ENCODE data around the gene SETBP1. TPM values are rescaled to one million over a fixed set of nuclear protein-coding genes. Genes with fewer than 3 reads are reported as not detected.

SETBP1 gene
- polyA plus RNA-seq, 1 donor from 2014 or later = 16.8 TPM

GRCh38 chr18:44668270-44668975 is 12.3 kb upstream of the SETBP1 start:
- H3K4me3 Mint-ChIP-seq = no peak overlapping the region
- H3K27me3 Mint-ChIP-seq = peaks cover 2% of the 10 kb centered on the region
- H3K4me1 Mint-ChIP-seq = peaks cover 0 to 5% (median 0%) of the 10 kb centered on the region in 3 donors
- H3K9me3 Mint-ChIP-seq = peaks cover 0 to 8% (median 2%) of the 10 kb centered on the region in 3 donors
- no peaks in the 10 kb centered on the region for H3K36me3 Mint-ChIP-seq
- H3K27ac Mint-ChIP-seq = no peak overlapping the region

- Mint-ChIP-seq H3K4me3 (no peak overlapping the region), H3K36me3 (no peaks in the 10 kb centered on the region), H3K27ac (peak overlapping the region in 2 of 3 donors; percentile 32 to 34), H3K4me1 (peaks cover 0 to 5% (median 0%) of the 10 kb centered on the region in 3 donors), H3K27me3 (no peaks in the 10 kb centered on the region), H3K9me3 (peaks cover 0 to 8% (median 2%) of the 10 kb centered on the region in 3 donors)
Measured at GRCh38 chr18:44671914-44672313, 8.8 kb upstream of the SETBP1 start.

GRCh38 chr18:44672506-44672905 is 8.2 kb upstream of the SETBP1 start:
- peaks cover 0 to 8% (median 2%) of the 10 kb centered on the region in 3 donors for H3K9me3 Mint-ChIP-seq
- H3K36me3 Mint-ChIP-seq = no peaks in the 10 kb centered on the region
- no peaks in the 10 kb centered on the region for H3K27me3 Mint-ChIP-seq
- no peak overlapping the region for H3K4me3 Mint-ChIP-seq
- peaks cover 0 to 6% (median 0%) of the 10 kb centered on the region in 3 donors for H3K4me1 Mint-ChIP-seq
- no peak overlapping the region for H3K27ac Mint-ChIP-seq

- H3K27me3 Mint-ChIP-seq = no peaks in the 10 kb centered on the region
- no peak overlapping the region for H3K27ac Mint-ChIP-seq
- peaks cover 0 to 8% (median 2%) of the 10 kb centered on the region in 3 donors for H3K9me3 Mint-ChIP-seq
- no peaks in the 10 kb centered on the region for H3K36me3 Mint-ChIP-seq
- H3K4me1 Mint-ChIP-seq = peaks cover 0 to 9% (median 0%) of the 10 kb centered on the region in 3 donors
- no peak overlapping the region for H3K4me3 Mint-ChIP-seq
Measured at GRCh38 chr18:44673256-44673880, 7.3 kb upstream of the SETBP1 start.

- peak overlapping the region; percentile 54 to 90 (median 64) for H3K4me3 Mint-ChIP-seq
- no peaks in the 10 kb centered on the region for H3K27me3 Mint-ChIP-seq
- H3K36me3 Mint-ChIP-seq = no peaks in the 10 kb centered on the region
- H3K9me3 Mint-ChIP-seq = no peaks in the 10 kb centered on the region
- H3K4me1 Mint-ChIP-seq = peaks cover 0 to 7% (median 5%) of the 10 kb centered on the region in 3 donors
- H3K27ac Mint-ChIP-seq = no peak overlapping the region
Measured at GRCh38 chr18:44677933-44678332, 2.8 kb upstream of the SETBP1 start.

GRCh38 chr18:44678725-44679055 is 2.0 kb upstream of the SETBP1 start:
- Mint-ChIP-seq H3K27me3 (no peaks in the 10 kb centered on the region), H3K4me3 (peak overlapping the region in 3 of 4 donors; percentile 54 to 90 (median 88)), H3K4me1 (peaks cover 0 to 7% (median 5%) of the 10 kb centered on the region in 3 donors), H3K27ac (peak overlapping the region in 1 of 3 donors; percentile 63), H3K9me3 (no peaks in the 10 kb centered on the region), H3K36me3 (no peaks in the 10 kb centered on the region)

GRCh38 chr18:44679056-44679913 is 1.4 kb upstream of the SETBP1 start:
- H3K36me3 Mint-ChIP-seq = no peaks in the 10 kb centered on the region

GRCh38 chr18:44679914-44680272 is 795 bp upstream of the SETBP1 start:
- H3K27me3 Mint-ChIP-seq = no peaks in the 10 kb centered on the region
- no peak overlapping the region for H3K4me3 Mint-ChIP-seq
- H3K4me1 Mint-ChIP-seq = peaks cover 0 to 8% (median 5%) of the 10 kb centered on the region in 3 donors
- no peaks in the 10 kb centered on the region for H3K36me3 Mint-ChIP-seq
- H3K9me3 Mint-ChIP-seq = no peaks in the 10 kb centered on the region
- peak overlapping the region in 2 of 3 donors; percentile 74 to 93 for H3K27ac Mint-ChIP-seq

More at GRCh38 chr18:44679056-44679913, 1.4 kb upstream of the SETBP1 start:
- Mint-ChIP-seq H3K9me3 (no peaks in the 10 kb centered on the region), H3K27me3 (no peaks in the 10 kb centered on the region), H3K4me1 (peaks cover 0 to 7% (median 5%) of the 10 kb centered on the region in 3 donors), H3K27ac (peak overlapping the region in 2 of 3 donors; percentile 74 to 93), H3K4me3 (peak overlapping the region in 2 of 4 donors; percentile 88 to 90)

GRCh38 chr18:44681076-44681970 is 635 bp downstream of the SETBP1 start:
- no peaks in the 10 kb centered on the region for H3K27me3 Mint-ChIP-seq
- no peak overlapping the region for H3K4me3 Mint-ChIP-seq
- peak overlapping the region in 1 of 3 donors; percentile 88 for H3K27ac Mint-ChIP-seq
- no peaks in the 10 kb centered on the region for H3K9me3 Mint-ChIP-seq
- no peaks in the 10 kb centered on the region for H3K36me3 Mint-ChIP-seq
- H3K4me1 Mint-ChIP-seq = peaks cover 8 to 19% (median 13%) of the 10 kb centered on the region in 3 donors

- peaks cover 18 to 28% (median 20%) of the 10 kb centered on the region in 3 donors for H3K4me1 Mint-ChIP-seq
- no peaks in the 10 kb centered on the region for H3K9me3 Mint-ChIP-seq
- H3K4me3 Mint-ChIP-seq = no peak overlapping the region
- no peaks in the 10 kb centered on the region for H3K27me3 Mint-ChIP-seq
- H3K27ac Mint-ChIP-seq = no peak overlapping the region
- H3K36me3 Mint-ChIP-seq = peaks cover under 1% of the 10 kb centered on the region
Measured at GRCh38 chr18:44682201-44682870, 1.6 kb downstream of the SETBP1 start.

- Mint-ChIP-seq H3K27ac (no peak overlapping the region), H3K27me3 (no peaks in the 10 kb centered on the region), H3K36me3 (peaks cover 2% of the 10 kb centered on the region), H3K9me3 (no peaks in the 10 kb centered on the region), H3K4me1 (peaks cover 21 to 32% (median 22%) of the 10 kb centered on the region in 3 donors), H3K4me3 (no peak overlapping the region)
Measured at GRCh38 chr18:44682871-44683221, 2.2 kb downstream of the SETBP1 start.

- Mint-ChIP-seq H3K4me1 (peaks cover 22 to 29% (median 24%) of the 10 kb centered on the region in 3 donors), H3K27ac (no peak overlapping the region), H3K4me3 (peak overlapping the region in 1 of 4 donors; percentile 74)
Measured at GRCh38 chr18:44683556-44683955, 2.9 kb downstream of the SETBP1 start.

GRCh38 chr18:44685296-44685695 is 4.6 kb downstream of the SETBP1 start:
- peaks cover 37 to 40% (median 40%) of the 10 kb centered on the region in 3 donors for H3K4me1 Mint-ChIP-seq
- peaks cover 2% of the 10 kb centered on the region for H3K36me3 Mint-ChIP-seq
- no peak overlapping the region for H3K27ac Mint-ChIP-seq
- peak overlapping the region in 2 of 4 donors; percentile 15 to 35 for H3K4me3 Mint-ChIP-seq
- no peaks in the 10 kb centered on the region for H3K9me3 Mint-ChIP-seq
- H3K27me3 Mint-ChIP-seq = no peaks in the 10 kb centered on the region

More at GRCh38 chr18:44683556-44683955, 2.9 kb downstream of the SETBP1 start:
- Mint-ChIP-seq H3K36me3 (peaks cover 2% of the 10 kb centered on the region), H3K27me3 (no peaks in the 10 kb centered on the region), H3K9me3 (no peaks in the 10 kb centered on the region)

- H3K36me3 Mint-ChIP-seq = peaks cover 2% of the 10 kb centered on the region
- H3K4me3 Mint-ChIP-seq = peak overlapping the region in 1 of 4 donors; percentile 60
- no peaks in the 10 kb centered on the region for H3K9me3 Mint-ChIP-seq
- peak overlapping the region in 1 of 3 donors; percentile 49 for H3K27ac Mint-ChIP-seq
- no peaks in the 10 kb centered on the region for H3K27me3 Mint-ChIP-seq
- peaks cover 41 to 44% (median 42%) of the 10 kb centered on the region in 3 donors for H3K4me1 Mint-ChIP-seq
Measured at GRCh38 chr18:44686156-44686555, 5.5 kb downstream of the SETBP1 start.

Data from IgD-negative memory B cell (primary cell).